GM23338 (cell line): ENCODE results near the gene ERGIC2.

Source experiments
- CREB1 ChIP-seq: fragments of 250-450 bp; sonication (Bioruptor Pico); IDR thresholded peaks from 2 replicates; pipeline ENCODE4 v1.5.0; 2020; ENCODE audit warnings: low read depth, mild to moderate bottlenecking, moderate library complexity
- CTCF ChIP-seq, 2 experiments: fragments of 200-600 bp in 1 of 2; sonication (generic) in 1 of 2; conservative IDR thresholded peaks; 2 replicates each; pipeline versions ENCODE4 v1.5.1 to v1.6.1; 2016 to 2017; ENCODE audit warnings: antibody characterized with exemption in 2 of 2, low read depth in 2 of 2, mild to moderate bottlenecking in 2 of 2, moderate library complexity in 1 of 2
- EZH2 ChIP-seq: fragments of 200-600 bp; sonication (generic); IDR thresholded peaks from one replicate; pipeline ENCODE4 v1.8.0; 2017; ENCODE audit warnings: antibody characterized with exemption, mild to moderate bottlenecking, low read depth; ENCODE audit not compliant: unreplicated experiment
- EZH2phosphoT487 ChIP-seq: fragments of 200-600 bp; sonication (generic); IDR thresholded peaks from one replicate; pipeline ENCODE4 v1.8.1; 2018; ENCODE audit warnings: antibody characterized with exemption; ENCODE audit not compliant: unreplicated experiment
- JUNB ChIP-seq: IDR thresholded peaks from one replicate; pipeline ENCODE4 v1.6.1; 2016; ENCODE audit warnings: antibody characterized with exemption; ENCODE audit not compliant: unreplicated experiment
- POLR2AphosphoS5 ChIP-seq: IDR thresholded peaks from 2 replicates; pipeline ENCODE4 v1.6.1; 2016; ENCODE audit warnings: antibody characterized with exemption, low read depth
- REST ChIP-seq: IDR thresholded peaks from one replicate; pipeline ENCODE4 v1.6.1; 2018; ENCODE audit warnings: antibody characterized with exemption; ENCODE audit not compliant: unreplicated experiment

GRCh38 chr12:29402437-29402836, 21.5 kb upstream of the ERGIC2 start:
- TF ChIP-seq CREB1 = no peak
- no peak for TF ChIP-seq EZH2
- no peak for TF ChIP-seq CTCF (conservative IDR thresholded peaks at IDR 0.05; ENCODE audit: low read depth in 2 of 2)
- TF ChIP-seq POLR2AphosphoS5 = no peak
- no peak for TF ChIP-seq REST
- TF ChIP-seq JUNB = no peak
- TF ChIP-seq EZH2phosphoT487 = no peak
